OCI-LY7 (cell line): ENCODE results near the gene OR2Z1. TPM values are rescaled to one million over a fixed set of nuclear protein-coding genes. Genes with fewer than 3 reads are reported as not detected.
"Not testable (repeated sequence)": the region's sequence is repeated elsewhere in the genome, so short reads cannot be mapped to it uniquely, and the experiment has no call there.

Source experiments
- BruUV-seq: library from RNA; stranded (reverse); fragments of 400-500 nt; replicated peaks from 2 replicates; lab custom pipeline; 2021; lab: Mats Ljungman, UMichigan
- CTCF ChIA-PET: fragments of 300-600 bp; sonication (Branson Sonifier 250); formaldehyde crosslinking; loops from one replicate; lab custom pipeline; 2022; ENCODE audit warnings: antibody characterized with exemption; ENCODE audit not compliant: unreplicated experiment; lab: Charles Lee
- POLR2A ChIA-PET: fragments of 300-600 bp; sonication (Branson Sonifier 250); formaldehyde crosslinking; loops from one replicate; lab custom pipeline; 2022; ENCODE audit warnings: antibody characterized with exemption; lab: Charles Lee
- DNase-seq: peaks from one replicate; pipeline ENCODE4 v3.0.0-alpha.2; 2015; ENCODE audit warnings: low spot score
- H2AFZ ChIP-seq: fragments of 200-600 bp; sonication (generic), shearing (Covaris generic); 2 replicates; pipeline ENCODE4 v1.6.1; 2014; ENCODE audit warnings: mild to moderate bottlenecking, antibody characterized with exemption, low read length, moderate library complexity
- H3K27ac ChIP-seq: fragments of 200-600 bp; sonication (generic); 2 replicates; pipeline ENCODE4 v1.5.1; 2014; ENCODE audit warnings: mixed run types, low read depth, mild to moderate bottlenecking, moderate library complexity, low read length, inconsistent platforms; ENCODE audit not compliant: poor library complexity, severe bottlenecking
- H3K36me3 ChIP-seq: fragments of 200-600 bp; sonication (generic); 2 replicates; pipeline ENCODE4 v1.6.1; 2014; ENCODE audit warnings: mild to moderate bottlenecking, antibody characterized with exemption, low read length, moderate library complexity, mixed read lengths; ENCODE audit not compliant: insufficient read depth
- H3K4me1 ChIP-seq: fragments of 200-600 bp; sonication (generic); 2 replicates; pipeline ENCODE4 v1.5.1; 2014; ENCODE audit warnings: mild to moderate bottlenecking, low read length; ENCODE audit not compliant: insufficient read depth, poor library complexity, severe bottlenecking
- H3K4me2 ChIP-seq: fragments of 200-600 bp; sonication (generic); 2 replicates; pipeline ENCODE4 v1.6.1; 2014; ENCODE audit warnings: mild to moderate bottlenecking, low read length
- H3K4me3 ChIP-seq: fragments of 200-600 bp; sonication (generic); 2 replicates; pipeline ENCODE4 v1.5.1; 2014; ENCODE audit warnings: mild to moderate bottlenecking, low read depth, low read length; ENCODE audit not compliant: poor library complexity, severe bottlenecking
- H3K79me2 ChIP-seq: fragments of 200-600 bp; sonication (generic); 2 replicates; pipeline ENCODE4 v1.6.1; 2016; ENCODE audit warnings: low read depth, mild to moderate bottlenecking, low read length, moderate library complexity, mixed read lengths; ENCODE audit not compliant: insufficient read depth
- H3K9me2 ChIP-seq: fragments of 200-600 bp; sonication (generic); 2 replicates; pipeline ENCODE4 v1.6.1; 2016; ENCODE audit warnings: mild to moderate bottlenecking, low read length, mixed read lengths; ENCODE audit not compliant: insufficient read depth
- H3K9me3 ChIP-seq: fragments of 200-600 bp; sonication (generic); 2 replicates; pipeline ENCODE4 v1.6.1; 2014; ENCODE audit warnings: mild to moderate bottlenecking, mixed run types, low read length, mixed read lengths
- H4K20me1 ChIP-seq: fragments of 200-600 bp; sonication (generic); 2 replicates; pipeline ENCODE4 v1.6.1; 2014; ENCODE audit warnings: mild to moderate bottlenecking, antibody characterized with exemption, low read length, moderate library complexity, mixed read lengths; ENCODE audit not compliant: insufficient read depth
- EZH2phosphoT487 ChIP-seq: fragments of 200-600 bp; sonication (generic); IDR thresholded peaks from 2 replicates; pipeline ENCODE4 v1.6.1; 2018; ENCODE audit warnings: low read depth, borderline replicate concordance, mild to moderate bottlenecking, mixed run types, antibody characterized with exemption, low read length, moderate library complexity, mixed read lengths
- intact Hi-C: fragments of 100-400 bp; cut with micrococcal nuclease; formaldehyde crosslinking; loops from one replicate; pipeline ENCODE4 v1.10.0; 2022; ENCODE audit not compliant: unreplicated experiment
- total RNA-seq, 2 experiments: library from RNA; depleted of rRNA in 1 of 2; stranded (reverse); fragments of >200 nt in 1 of 2; shearing (Covaris generic) in 1 of 2; gene quantifications; 2 replicates each; pipeline ENCODE4 v1.2.3, GENCODE V29; 2014 to 2022
- TF ChIP-seq, protein P1 (sequence below): fragments of 200-600 bp; sonication (generic); conservative IDR thresholded peaks from 2 replicates; pipeline ENCODE4 v1.5.1; 2014; ENCODE audit warnings: mild to moderate bottlenecking, antibody characterized with exemption, low read length, moderate library complexity, mixed read lengths

OR2Z1 gene
- total RNA-seq, 2 experiments from 2014 or later: not detected

DNA sequence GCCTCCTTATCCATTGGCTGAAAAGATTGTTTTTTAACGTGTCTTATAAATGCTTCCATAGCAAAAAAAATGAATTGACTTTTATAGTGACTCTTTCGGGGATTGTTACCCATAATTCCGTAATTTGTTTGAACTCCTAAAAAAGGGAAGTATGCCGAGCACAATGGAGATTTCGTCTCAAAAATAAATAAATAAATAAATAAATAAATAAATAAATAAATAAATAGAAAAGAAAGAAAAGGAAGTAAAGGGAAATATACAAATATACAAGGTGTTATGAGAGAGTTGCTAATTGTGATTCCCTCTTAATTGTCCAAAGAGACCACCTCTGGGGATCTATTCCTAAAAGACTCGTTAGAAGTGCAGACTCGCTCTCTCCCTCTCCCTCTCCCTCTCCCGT lies 16.9 kb downstream of the OR2Z1 start:
- POLR2A ChIA-PET: no interaction called here

GRCh38 chr19:8739291-8740065 lies 18.0 kb downstream of the OR2Z1 start:
- BruUV-seq, H3K4me2 ChIP-seq, H4K20me1 ChIP-seq, H3K9me3 ChIP-seq, H3K4me1 ChIP-seq, intact Hi-C loops, H3K27ac ChIP-seq, POLR2A ChIA-PET, H3K79me2 ChIP-seq, H2AFZ ChIP-seq, H3K36me3 ChIP-seq, CTCF ChIA-PET, DNase-seq, H3K4me3 ChIP-seq, H3K9me2 ChIP-seq: not testable (repeated sequence)

More for the DNA sequence above, 16.9 kb downstream of the OR2Z1 start:
- no peak overlapping the region for H3K27ac ChIP-seq
- no peak overlapping the region for H3K4me3 ChIP-seq
- no peaks in the 10 kb centered on the region for H3K9me2 ChIP-seq
- no peak overlapping the region for H2AFZ ChIP-seq
- intact Hi-C loops: no loop called here
- no peak for TF ChIP-seq EZH2phosphoT487
- TF ChIP-seq, protein P1, sequence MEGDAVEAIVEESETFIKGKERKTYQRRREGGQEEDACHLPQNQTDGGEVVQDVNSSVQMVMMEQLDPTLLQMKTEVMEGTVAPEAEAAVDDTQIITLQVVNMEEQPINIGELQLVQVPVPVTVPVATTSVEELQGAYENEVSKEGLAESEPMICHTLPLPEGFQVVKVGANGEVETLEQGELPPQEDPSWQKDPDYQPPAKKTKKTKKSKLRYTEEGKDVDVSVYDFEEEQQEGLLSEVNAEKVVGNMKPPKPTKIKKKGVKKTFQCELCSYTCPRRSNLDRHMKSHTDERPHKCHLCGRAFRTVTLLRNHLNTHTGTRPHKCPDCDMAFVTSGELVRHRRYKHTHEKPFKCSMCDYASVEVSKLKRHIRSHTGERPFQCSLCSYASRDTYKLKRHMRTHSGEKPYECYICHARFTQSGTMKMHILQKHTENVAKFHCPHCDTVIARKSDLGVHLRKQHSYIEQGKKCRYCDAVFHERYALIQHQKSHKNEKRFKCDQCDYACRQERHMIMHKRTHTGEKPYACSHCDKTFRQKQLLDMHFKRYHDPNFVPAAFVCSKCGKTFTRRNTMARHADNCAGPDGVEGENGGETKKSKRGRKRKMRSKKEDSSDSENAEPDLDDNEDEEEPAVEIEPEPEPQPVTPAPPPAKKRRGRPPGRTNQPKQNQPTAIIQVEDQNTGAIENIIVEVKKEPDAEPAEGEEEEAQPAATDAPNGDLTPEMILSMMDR: no peak
- no peaks in the 10 kb centered on the region for H3K36me3 ChIP-seq
- no peak overlapping the region for H3K4me2 ChIP-seq
- H3K4me1 ChIP-seq: no peaks in the 10 kb centered on the region
- CTCF ChIA-PET: no interaction called here
- no peaks in the 10 kb centered on the region for H3K79me2 ChIP-seq
- no peak for DNase-seq
- no peaks in the 10 kb centered on the region for H3K9me3 ChIP-seq
- no TSS peak for BruUV-seq
- no peaks in the 10 kb centered on the region for H4K20me1 ChIP-seq

GRCh38 chr19:8767257-8767656 lies 45.8 kb downstream of the OR2Z1 start:
- H3K4me1 ChIP-seq, H3K9me2 ChIP-seq, H3K27ac ChIP-seq, H3K9me3 ChIP-seq, H3K4me3 ChIP-seq, BruUV-seq, H3K36me3 ChIP-seq, H3K4me2 ChIP-seq, CTCF ChIA-PET, intact Hi-C loops, H3K79me2 ChIP-seq, H4K20me1 ChIP-seq, POLR2A ChIA-PET, H2AFZ ChIP-seq, DNase-seq: not testable (repeated sequence)

- H3K9me2 ChIP-seq, H3K4me2 ChIP-seq, H3K27ac ChIP-seq, H4K20me1 ChIP-seq, H3K36me3 ChIP-seq, H2AFZ ChIP-seq, DNase-seq, H3K4me1 ChIP-seq, intact Hi-C loops, H3K9me3 ChIP-seq, POLR2A ChIA-PET, BruUV-seq, H3K79me2 ChIP-seq, CTCF ChIA-PET, H3K4me3 ChIP-seq: not testable (repeated sequence)
These were observed 47.8 kb downstream of the OR2Z1 start for GRCh38 chr19:8769265-8769664.

GRCh38 chr19:8773587-8773986 lies 52.2 kb downstream of the OR2Z1 start:
- intact Hi-C loops, CTCF ChIA-PET, BruUV-seq: not testable (repeated sequence)

More at GRCh38 chr19:8773587-8773986, 52.2 kb downstream of the OR2Z1 start:
- H3K36me3 ChIP-seq, H3K79me2 ChIP-seq, DNase-seq, H3K4me2 ChIP-seq, H3K4me1 ChIP-seq, H2AFZ ChIP-seq, POLR2A ChIA-PET, H4K20me1 ChIP-seq, H3K9me2 ChIP-seq, H3K4me3 ChIP-seq, H3K27ac ChIP-seq, H3K9me3 ChIP-seq: not testable (repeated sequence)
